GM12892 (cell line): Measurements from ENCODE around the gene ANXA9.

Experiments
- POLR2A ChIP-seq: IDR thresholded peaks from 2 replicates; pipeline ENCODE4 v1.6.1; 2011; ENCODE audit warnings: low read depth, low read length, control low read depth
- POLR2AphosphoS5 ChIP-seq: IDR thresholded peaks from 2 replicates; pipeline ENCODE4 v1.6.1; 2011; ENCODE audit warnings: low read depth, low read length, control low read depth
- TAF1 ChIP-seq: IDR thresholded peaks from 2 replicates; pipeline ENCODE4 v1.6.1; 2011; ENCODE audit warnings: low read depth, mild to moderate bottlenecking, control low read depth, low read length, borderline replicate concordance

DNA sequence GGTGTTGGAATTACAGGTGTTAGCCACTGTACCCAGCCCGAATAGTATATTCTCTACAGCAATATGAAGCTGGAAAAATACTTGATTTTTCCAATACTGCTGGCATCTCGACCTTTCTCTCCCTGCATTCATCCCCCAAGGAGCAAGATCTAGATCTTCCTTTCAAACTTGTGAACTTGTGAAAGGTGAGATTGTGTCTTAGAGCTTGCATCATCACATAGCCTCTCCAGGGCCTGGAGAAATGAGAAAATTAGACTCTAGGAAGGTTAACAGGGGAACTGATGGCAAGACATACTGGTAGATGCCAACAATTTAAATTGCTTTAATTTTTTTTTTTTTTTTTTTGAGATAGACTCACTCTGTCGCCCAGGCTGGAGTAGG, 28.2 kb downstream of the ANXA9 start:
- no peak for TF ChIP-seq TAF1
- no peak for TF ChIP-seq POLR2A
- TF ChIP-seq POLR2AphosphoS5, result no peak
